ENCODE data around the gene KRT1. TPM values are rescaled to one million over a fixed set of nuclear protein-coding genes. Genes with fewer than 3 reads are reported as not detected.

The KRT1 gene
- polyA plus RNA-seq, 1 donor from 2014 or later = not detected

GRCh38 chr12:52722680-52723079, 42.5 kb upstream of the KRT1 start:
- Histone ChIP-seq H3K9me2 (ENCODE audit: insufficient read depth, low read length) (no peaks in the 10 kb centered on the region), H3K79me2 (replicated peaks; ENCODE audit: insufficient read depth, low read length) (no peaks in the 10 kb centered on the region), H2AFZ (ENCODE audit: low read depth, low read length) (no peak overlapping the region), H3K4me3 (ENCODE audit: low read length) (no peak overlapping the region), H3K27ac (ENCODE audit: low read length) (no peak overlapping the region), H3F3A (ENCODE audit: insufficient read depth, low read length, poor library complexity, severe bottlenecking) (no peaks in the 10 kb centered on the region), H3K9ac (ENCODE audit: low read length) (no peak overlapping the region), H3K4me2 (ENCODE audit: low read length) (no peak overlapping the region), H4K20me1 (ENCODE audit: insufficient read depth) (no peaks in the 10 kb centered on the region), H3K9me3 (ENCODE audit: low read length) (no peaks in the 10 kb centered on the region), H3K27me3 (ENCODE audit: insufficient read depth, low read depth, low read length) (no peaks in the 10 kb centered on the region), H3K36me3 (ENCODE audit: insufficient read depth, low read length) (no peaks in the 10 kb centered on the region)
- TF ChIP-seq RAD21 (conservative IDR thresholded peaks at IDR 0.05) (no peak), EZH2 (IDR thresholded peaks at IDR 0.05; ENCODE audit: borderline replicate concordance, insufficient read depth, low read length, poor library complexity, severe bottlenecking) (no peak), EP300 (conservative IDR thresholded peaks at IDR 0.05; ENCODE audit: poor library complexity, severe bottlenecking) (no peak), SMC3 (conservative IDR thresholded peaks at IDR 0.05; ENCODE audit: poor library complexity) (no peak), REST (IDR thresholded peaks at IDR 0.05; ENCODE audit: borderline replicate concordance) (no peak), MXI1 (conservative IDR thresholded peaks at IDR 0.05; ENCODE audit: poor library complexity, severe bottlenecking) (no peak), POLR2AphosphoS5 (IDR thresholded peaks at IDR 0.05) (no peak), TAF1 (IDR thresholded peaks at IDR 0.05; ENCODE audit: low read depth) (no peak)
- TF ChIP-seq, protein P1, sequence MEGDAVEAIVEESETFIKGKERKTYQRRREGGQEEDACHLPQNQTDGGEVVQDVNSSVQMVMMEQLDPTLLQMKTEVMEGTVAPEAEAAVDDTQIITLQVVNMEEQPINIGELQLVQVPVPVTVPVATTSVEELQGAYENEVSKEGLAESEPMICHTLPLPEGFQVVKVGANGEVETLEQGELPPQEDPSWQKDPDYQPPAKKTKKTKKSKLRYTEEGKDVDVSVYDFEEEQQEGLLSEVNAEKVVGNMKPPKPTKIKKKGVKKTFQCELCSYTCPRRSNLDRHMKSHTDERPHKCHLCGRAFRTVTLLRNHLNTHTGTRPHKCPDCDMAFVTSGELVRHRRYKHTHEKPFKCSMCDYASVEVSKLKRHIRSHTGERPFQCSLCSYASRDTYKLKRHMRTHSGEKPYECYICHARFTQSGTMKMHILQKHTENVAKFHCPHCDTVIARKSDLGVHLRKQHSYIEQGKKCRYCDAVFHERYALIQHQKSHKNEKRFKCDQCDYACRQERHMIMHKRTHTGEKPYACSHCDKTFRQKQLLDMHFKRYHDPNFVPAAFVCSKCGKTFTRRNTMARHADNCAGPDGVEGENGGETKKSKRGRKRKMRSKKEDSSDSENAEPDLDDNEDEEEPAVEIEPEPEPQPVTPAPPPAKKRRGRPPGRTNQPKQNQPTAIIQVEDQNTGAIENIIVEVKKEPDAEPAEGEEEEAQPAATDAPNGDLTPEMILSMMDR (IDR thresholded peaks at IDR 0.05; ENCODE audit: poor library complexity, severe bottlenecking) = no peak

DNA sequence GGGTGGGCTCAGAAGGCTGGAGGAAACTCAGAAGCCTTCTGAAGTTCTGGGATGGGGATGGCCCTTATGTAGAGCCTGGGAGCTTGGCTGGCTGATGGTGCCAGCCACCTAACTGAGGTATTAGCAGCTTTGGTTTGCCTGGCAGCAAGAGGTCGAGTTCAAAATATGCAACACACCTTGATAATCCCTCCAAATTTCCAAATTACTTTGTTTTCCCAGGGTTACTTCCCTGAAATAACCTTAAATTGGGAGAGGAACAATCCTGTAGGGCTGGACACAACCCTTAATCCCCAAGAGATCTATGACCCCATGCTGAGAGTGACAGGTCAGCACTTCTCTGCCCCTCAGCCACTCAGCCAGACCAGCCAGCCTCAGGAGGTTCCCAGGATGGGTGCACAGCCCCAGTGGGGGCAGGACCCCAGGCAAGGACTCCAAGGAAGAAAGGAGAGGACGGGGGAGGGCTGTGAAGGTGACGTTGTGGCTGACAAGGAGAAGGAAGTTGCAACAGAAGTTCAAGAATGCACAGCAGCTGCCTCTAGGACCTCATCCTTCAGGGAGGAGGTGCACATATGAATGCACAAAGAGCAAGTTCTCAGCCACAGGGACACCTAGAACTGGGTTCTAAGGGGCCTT, 41.7 kb upstream of the KRT1 start:
- no peaks in the 10 kb centered on the region for H3K27me3 ChIP-seq (ENCODE audit: insufficient read depth, low read depth, low read length)
- H3K27ac ChIP-seq (ENCODE audit: low read length) = no peak overlapping the region
- H4K20me1 ChIP-seq (ENCODE audit: insufficient read depth) = no peaks in the 10 kb centered on the region
- H3K79me2 ChIP-seq (replicated peaks; ENCODE audit: insufficient read depth, low read length) = no peaks in the 10 kb centered on the region
- H3K4me2 ChIP-seq (ENCODE audit: low read length) = no peak overlapping the region
- TF ChIP-seq EP300 (conservative IDR thresholded peaks at IDR 0.05; ENCODE audit: poor library complexity, severe bottlenecking) = no peak
- TF ChIP-seq SMC3 (conservative IDR thresholded peaks at IDR 0.05; ENCODE audit: poor library complexity) = no peak
- TF ChIP-seq POLR2AphosphoS5 (IDR thresholded peaks at IDR 0.05) = no peak
- TF ChIP-seq RAD21 (conservative IDR thresholded peaks at IDR 0.05) = no peak
- no peak for TF ChIP-seq EZH2 (IDR thresholded peaks at IDR 0.05; ENCODE audit: borderline replicate concordance, insufficient read depth, low read length, poor library complexity, severe bottlenecking)
- TF ChIP-seq MXI1 (conservative IDR thresholded peaks at IDR 0.05; ENCODE audit: poor library complexity, severe bottlenecking) = no peak
- TF ChIP-seq REST (IDR thresholded peaks at IDR 0.05; ENCODE audit: borderline replicate concordance) = no peak
- TF ChIP-seq, protein P1 (IDR thresholded peaks at IDR 0.05; ENCODE audit: poor library complexity, severe bottlenecking) = no peak
- no peak for TF ChIP-seq TAF1 (IDR thresholded peaks at IDR 0.05; ENCODE audit: low read depth)
- no peaks in the 10 kb centered on the region for H3K9me2 ChIP-seq (ENCODE audit: insufficient read depth, low read length)
- H3F3A ChIP-seq (ENCODE audit: insufficient read depth, low read length, poor library complexity, severe bottlenecking) = no peaks in the 10 kb centered on the region
- no peaks in the 10 kb centered on the region for H3K36me3 ChIP-seq (ENCODE audit: insufficient read depth, low read length)
- no peak overlapping the region for H2AFZ ChIP-seq (ENCODE audit: low read depth, low read length)
- H3K9me3 ChIP-seq (ENCODE audit: low read length) = no peaks in the 10 kb centered on the region
- H3K4me3 ChIP-seq (ENCODE audit: low read length) = no peak overlapping the region
- H3K9ac ChIP-seq (ENCODE audit: low read length) = no peak overlapping the region

All from neural cell (in vitro differentiated cells).